Amniotic epithelial cell (primary cell): ENCODE data around the gene CENPE.

Source experiments
- DNase-seq: peaks from one replicate; pipeline ENCODE4 v3.0.0-alpha.2; 2010; ENCODE audit warnings: low read depth

CENPE gene

GRCh38 chr4:103123114-103123513 is 75.0 kb downstream of the CENPE start:
- peak; percentile 49 for DNase-seq

GRCh38 chr4:103118166-103118565 is 80.0 kb downstream of the CENPE start:
- no peak for DNase-seq

GRCh38 chr4:103111598-103111997 is 86.5 kb downstream of the CENPE start:
- no peak for DNase-seq

- no peak for DNase-seq
Measured at GRCh38 chr4:103108542-103108941, 89.6 kb downstream of the CENPE start.

- DNase-seq: no peak
Measured at GRCh38 chr4:103105558-103106356, 92.4 kb downstream of the CENPE start.

GRCh38 chr4:103104886-103105285 is 93.3 kb downstream of the CENPE start:
- DNase-seq: no peak

- DNase-seq: no peak
Measured at GRCh38 chr4:103100691-103101090, 97.5 kb downstream of the CENPE start.

- peak; percentile 98 for DNase-seq
Measured at GRCh38 chr4:103099691-103100392, 98.3 kb downstream of the CENPE start, which contains the start of gene BDH2. Gene BDH2, minus strand, starts transcription at chr4:103099834. Its CDS starts 3,580 bp downstream, at chr4:103096254.

- peak; percentile 39 for DNase-seq
Measured at GRCh38 chr4:103098756-103099440, 99.2 kb downstream of the CENPE start.

GRCh38 chr4:103098341-103098740 is 99.8 kb downstream of the CENPE start:
- no peak for DNase-seq

- no peak for DNase-seq
Measured at GRCh38 chr4:103097112-103097511, 101.0 kb downstream of the CENPE start.

- DNase-seq: no peak
Measured at GRCh38 chr4:103095080-103095479, 103.1 kb downstream of the CENPE start.

GRCh38 chr4:103092245-103092644 is 105.9 kb downstream of the CENPE start:
- peak; percentile 25 for DNase-seq

GRCh38 chr4:103091601-103092223 is 106.4 kb downstream of the CENPE start:
- DNase-seq: peak; percentile 75

GRCh38 chr4:103089481-103089880 is 108.7 kb downstream of the CENPE start:
- DNase-seq: no peak

- no peak for DNase-seq
Measured at GRCh38 chr4:103086551-103086950, 111.6 kb downstream of the CENPE start.

GRCh38 chr4:103085555-103086196 is 112.5 kb downstream of the CENPE start:
- DNase-seq: no peak

- DNase-seq: no peak
Measured at GRCh38 chr4:103079621-103080020, 118.5 kb downstream of the CENPE start.

- DNase-seq: no peak
Measured at GRCh38 chr4:103076747-103077347, 121.3 kb downstream of the CENPE start, which contains the start of gene SLC9B2. Gene SLC9B2, minus strand, starts transcription at chr4:103076761. Its CDS starts 9,211 bp downstream, at chr4:103067550.

GRCh38 chr4:103075894-103076746 is 122.0 kb downstream of the CENPE start:
- peak; percentile 60 for DNase-seq
